ENCODE data around the gene PIGU. TPM values are rescaled to one million over a fixed set of nuclear protein-coding genes. Genes with fewer than 3 reads are reported as not detected.

Gene PIGU
- total RNA-seq, 1 experiment from 2014 or later = 32.8 TPM

GRCh38 chr20:34524426-34524825, 152.5 kb downstream of the PIGU start:
- no peaks in the 10 kb centered on the region for H3K4me1 ChIP-seq (ENCODE audit: insufficient read depth, low read length)
- H3K9ac ChIP-seq (ENCODE audit: extremely low read depth, insufficient read length, low read length) = no peak overlapping the region
- H4K5ac ChIP-seq (ENCODE audit: insufficient read length, low read depth, low read length) = no peak overlapping the region
- H3K23ac ChIP-seq (ENCODE audit: insufficient read length, low read depth, low read length) = no peak overlapping the region
- H3K27me3 ChIP-seq (ENCODE audit: insufficient read depth, low read length) = no peaks in the 10 kb centered on the region
- H3K36me3 Mint-ChIP-seq (ENCODE audit: insufficient read depth in 1 of 3, low read depth in 3 of 3) = peaks cover 8 to 66% (median 41%) of the 10 kb centered on the region in 3 experiments; a peak in 6 of 7 replicates
- no peak overlapping the region for H2BK120ac ChIP-seq (ENCODE audit: low read depth, low read length, poor library complexity, severe bottlenecking)
- no peak overlapping the region for H3K4me3 Mint-ChIP-seq
- H2AK5ac ChIP-seq (ENCODE audit: insufficient read length, low read length) = no peak overlapping the region
- no peaks in the 10 kb centered on the region for H3K23me2 ChIP-seq (ENCODE audit: insufficient read length, low read depth, low read length, poor library complexity, severe bottlenecking)
- H2BK20ac ChIP-seq (ENCODE audit: low read depth, low read length, poor library complexity, severe bottlenecking) = no peak overlapping the region
- no peak overlapping the region for H2BK12ac ChIP-seq (ENCODE audit: insufficient read length, low read depth, low read length)
- 0 out of 7 replicates have a peak overlapping the region, but pooled peaks of 1 of the 3 experiments have one; percentile 63 for H3K27ac Mint-ChIP-seq
- H3K4me2 ChIP-seq (ENCODE audit: insufficient read depth, insufficient read length, low read length) = no peak overlapping the region
- no peak overlapping the region for H3K18ac ChIP-seq (ENCODE audit: insufficient read length, low read depth, low read length)
- H2AFZ ChIP-seq (ENCODE audit: low read length) = no peak overlapping the region
- H3K9me3 Mint-ChIP-seq = no peaks in the 10 kb centered on the region
- TF ChIP-seq CTCF (conservative IDR thresholded peaks at IDR 0.05) = no peak
- H2BK15ac ChIP-seq (ENCODE audit: low read depth, low read length) = no peak overlapping the region
- H4K20me1 ChIP-seq (ENCODE audit: control insufficient read depth, insufficient read depth, insufficient read length) = no peaks in the 10 kb centered on the region
- no CpG with 5 or more reads among the region's 11 CpGs for WGBS (ENCODE audit: extremely low coverage, insufficient read length, low lambda C conversion rate)
- no peaks in the 10 kb centered on the region for H3K27me3 Mint-ChIP-seq (ENCODE audit: low read depth)
- no peak overlapping the region for H3K14ac ChIP-seq (ENCODE audit: insufficient read depth, low read length)
- peaks cover 6% of the 10 kb centered on the region; the same call in 1 of the 2 replicates for H3K79me2 ChIP-seq (ENCODE audit: insufficient read depth, low read length)
- peaks cover 9 to 15% of the 10 kb centered on the region in 2 experiments for H3K4me1 Mint-ChIP-seq
- no peak overlapping the region for H3K56ac ChIP-seq (ENCODE audit: insufficient read length, low read depth, low read length)
- no peak overlapping the region for H3K27ac ChIP-seq (ENCODE audit: insufficient read length, low read depth, low read length)
- no peak overlapping the region for H2BK5ac ChIP-seq (ENCODE audit: insufficient read length, low read length)
- no peak for DNase-seq
- H3K4ac ChIP-seq (ENCODE audit: low read depth, low read length) = no peak overlapping the region
- H4K91ac ChIP-seq (ENCODE audit: insufficient read length, low read depth, low read length) = no peak overlapping the region
- no peak overlapping the region for H3T11ph ChIP-seq (ENCODE audit: low read length)
- no peaks in the 10 kb centered on the region for H3K79me1 ChIP-seq (ENCODE audit: insufficient read depth, low read depth, low read length, poor library complexity, severe bottlenecking)
- no peaks in the 10 kb centered on the region for H3K9me3 ChIP-seq (ENCODE audit: control insufficient read depth, low read depth, low read length)
- no peak overlapping the region for H4K8ac ChIP-seq (replicated peaks; ENCODE audit: insufficient read length, low read depth, low read length)
